ENCODE measurements around the gene TNFAIP6.

TNFAIP6 gene

GRCh38 chr2:151350579-151351195 lies 6.7 kb upstream of the TNFAIP6 start:
- Histone ChIP-seq H3K27me3 (ENCODE audit: insufficient read depth, poor library complexity, severe bottlenecking) (no peaks in the 10 kb centered on the region), H3K27ac (replicated peaks) (no peak overlapping the region), H3K4me3 (replicated peaks; ENCODE audit: insufficient read depth, low read length) (no peak overlapping the region)
- TF ChIP-seq GABPA (IDR thresholded peaks at IDR 0.05; ENCODE audit: low read depth) (no peak), SPI1 (IDR thresholded peaks at IDR 0.05; ENCODE audit: borderline replicate concordance, low read depth) (no peak), POLR2AphosphoS5 (IDR thresholded peaks at IDR 0.05; ENCODE audit: low read depth) (no peak), CTCF (IDR thresholded peaks at IDR 0.05; ENCODE audit: insufficient read depth, low read length) (no peak), REST (IDR thresholded peaks at IDR 0.05; ENCODE audit: insufficient replicate concordance, low read depth) (no peak)
- DNase-seq (ENCODE audit: low read depth in 1 of 2, low spot score in 1 of 2): no peak

- Histone ChIP-seq H3K27me3 (ENCODE audit: insufficient read depth, poor library complexity, severe bottlenecking) (no peaks in the 10 kb centered on the region), H3K4me3 (replicated peaks; ENCODE audit: insufficient read depth, low read length) (no peak overlapping the region), H3K27ac (replicated peaks) (no peak overlapping the region)
- TF ChIP-seq GABPA (IDR thresholded peaks at IDR 0.05; ENCODE audit: low read depth) (no peak), CTCF (IDR thresholded peaks at IDR 0.05; ENCODE audit: insufficient read depth, low read length) (no peak), POLR2AphosphoS5 (IDR thresholded peaks at IDR 0.05; ENCODE audit: low read depth) (no peak), REST (IDR thresholded peaks at IDR 0.05; ENCODE audit: insufficient replicate concordance, low read depth) (no peak), SPI1 (IDR thresholded peaks at IDR 0.05; ENCODE audit: borderline replicate concordance, low read depth) (no peak)
- DNase-seq (ENCODE audit: low read depth in 1 of 2, low spot score in 1 of 2): no peak
Observed at GRCh38 chr2:151353995-151354394, 3.4 kb upstream of the TNFAIP6 start.

GRCh38 chr2:151354807-151355206 lies 2.6 kb upstream of the TNFAIP6 start:
- Histone ChIP-seq H3K4me3 (replicated peaks; ENCODE audit: insufficient read depth, low read length) (no peak overlapping the region), H3K27ac (replicated peaks) (no peak overlapping the region), H3K27me3 (ENCODE audit: insufficient read depth, poor library complexity, severe bottlenecking) (no peaks in the 10 kb centered on the region)
- TF ChIP-seq GABPA (IDR thresholded peaks at IDR 0.05; ENCODE audit: low read depth): no peak
- TF ChIP-seq POLR2AphosphoS5 (IDR thresholded peaks at IDR 0.05; ENCODE audit: low read depth): no peak
- TF ChIP-seq SPI1 (IDR thresholded peaks at IDR 0.05; ENCODE audit: borderline replicate concordance, low read depth): no peak
- TF ChIP-seq CTCF (IDR thresholded peaks at IDR 0.05; ENCODE audit: insufficient read depth, low read length): no peak
- TF ChIP-seq REST (IDR thresholded peaks at IDR 0.05; ENCODE audit: insufficient replicate concordance, low read depth): no peak
- no peak for DNase-seq (ENCODE audit: low read depth in 1 of 2, low spot score in 1 of 2)
